ENCODE data around the gene WSCD1. TPM values are rescaled to one million over a fixed set of nuclear protein-coding genes. Genes with fewer than 3 reads are reported as not detected.

WSCD1 gene
- total RNA-seq, 1 experiment from 2014 or later, result not detected

- DNase-seq (ENCODE audit: low read depth), result no peak
Measured at GRCh38 chr17:6107791-6108190, 37.6 kb downstream of the WSCD1 start.

DNA sequence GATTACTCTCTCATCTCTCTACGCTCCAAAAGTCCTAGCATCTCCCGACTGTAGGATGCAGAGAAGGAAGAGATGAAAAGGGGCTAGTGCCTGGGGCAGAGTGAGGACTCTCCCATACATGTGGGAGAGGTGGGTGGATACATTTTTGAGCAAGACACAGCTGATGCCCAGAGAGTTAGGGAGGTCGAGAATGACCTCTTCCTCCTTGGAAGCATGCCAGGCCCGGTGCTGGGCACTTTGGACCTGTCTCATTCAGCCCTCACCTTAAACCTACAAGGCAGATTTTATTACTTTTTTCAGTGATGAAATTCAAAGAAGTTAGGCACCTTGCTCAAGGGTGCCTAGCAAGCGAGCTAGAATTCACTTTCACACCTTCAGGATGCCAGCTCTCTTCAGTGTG, 38.2 kb downstream of the WSCD1 start:
- no peak for DNase-seq (ENCODE audit: low read depth)

DNA sequence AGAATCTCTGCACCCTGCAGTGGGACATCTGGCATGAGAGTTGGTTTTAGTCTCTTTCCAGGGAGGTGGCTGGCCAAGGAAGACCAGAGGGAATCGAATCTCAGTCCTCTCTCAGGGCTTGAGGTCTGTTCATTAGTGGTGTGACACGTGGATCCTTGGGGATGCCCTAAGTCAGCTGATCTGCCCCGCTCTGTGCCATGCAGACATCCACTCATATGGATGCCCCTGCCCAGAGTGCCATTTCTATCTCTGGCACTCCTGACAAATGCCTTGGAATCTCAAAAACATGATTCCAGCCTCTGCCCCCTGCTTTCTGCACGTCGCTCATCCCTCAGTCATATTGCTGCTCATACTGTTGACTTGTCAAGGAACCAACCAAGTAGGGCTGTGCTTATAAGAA, 38.8 kb downstream of the WSCD1 start:
- no peak for DNase-seq (ENCODE audit: low read depth)

DNA sequence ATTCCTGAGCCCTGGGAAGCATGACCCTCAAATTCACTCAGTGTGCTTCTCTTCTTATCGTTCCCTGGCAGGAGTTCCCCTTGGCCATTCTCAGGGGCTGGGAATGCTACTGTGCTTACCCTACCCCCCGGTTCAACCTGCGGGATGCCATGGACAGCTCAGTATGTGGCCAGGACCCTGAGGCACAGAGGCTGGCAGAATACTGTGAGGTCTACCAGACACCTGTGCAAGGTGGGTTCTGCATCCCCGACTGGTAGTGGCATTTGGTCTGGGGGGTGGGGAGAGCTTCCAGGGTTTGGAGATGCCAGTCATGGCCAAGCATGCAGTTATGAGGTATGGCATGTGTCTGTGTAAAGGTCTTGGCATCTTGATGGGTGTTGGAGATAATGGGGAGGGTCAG, 39.4 kb downstream of the WSCD1 start:
- DNase-seq (ENCODE audit: low read depth), result no peak

DNA sequence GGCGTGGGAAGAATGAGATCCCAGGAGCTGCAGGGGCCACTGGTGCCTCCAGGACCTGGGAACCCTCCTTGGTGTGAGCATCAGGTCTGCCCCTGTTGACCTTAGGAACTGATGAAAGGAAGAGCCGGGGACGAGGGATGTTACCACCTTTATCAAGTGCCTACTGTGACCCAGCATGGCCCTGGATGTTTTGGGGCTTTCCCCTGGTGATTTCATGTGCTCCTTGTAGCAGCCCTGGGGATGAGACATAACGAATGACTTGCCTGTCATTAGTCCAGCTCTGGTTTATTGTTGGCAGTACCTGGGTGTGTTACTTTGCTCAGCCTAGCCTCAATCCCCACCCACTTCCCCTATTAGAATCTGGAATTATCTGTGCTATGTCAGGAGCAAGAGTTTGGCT, 39.9 kb downstream of the WSCD1 start:
- DNase-seq (ENCODE audit: low read depth), result no peak

GRCh38 chr17:6110592-6110991, 40.4 kb downstream of the WSCD1 start:
- peak; percentile 30 for DNase-seq (ENCODE audit: low read depth)

GRCh38 chr17:6120351-6120750, 50.2 kb downstream of the WSCD1 start:
- DNase-seq (ENCODE audit: low read depth), result no peak

DNA sequence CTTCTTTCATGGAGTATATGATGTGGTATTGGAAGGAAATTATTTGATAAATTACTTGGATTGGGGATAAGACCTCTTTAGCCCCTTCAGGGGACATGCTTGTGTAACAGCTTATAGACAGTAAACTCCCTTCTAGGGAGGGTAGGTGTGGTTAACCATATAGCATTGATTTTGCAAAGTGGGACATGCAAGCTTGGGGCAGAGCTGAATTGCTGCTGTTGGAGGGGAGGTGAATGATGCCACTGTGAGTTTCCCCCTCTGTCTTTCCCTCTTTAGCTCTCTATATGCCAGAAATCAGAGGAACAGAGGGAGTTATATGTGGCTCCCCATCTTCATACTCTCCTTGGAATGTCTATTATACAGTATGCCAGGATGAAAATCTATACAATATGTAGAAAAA, 54.7 kb downstream of the WSCD1 start:
- no peak for DNase-seq (ENCODE audit: low read depth)

DNA sequence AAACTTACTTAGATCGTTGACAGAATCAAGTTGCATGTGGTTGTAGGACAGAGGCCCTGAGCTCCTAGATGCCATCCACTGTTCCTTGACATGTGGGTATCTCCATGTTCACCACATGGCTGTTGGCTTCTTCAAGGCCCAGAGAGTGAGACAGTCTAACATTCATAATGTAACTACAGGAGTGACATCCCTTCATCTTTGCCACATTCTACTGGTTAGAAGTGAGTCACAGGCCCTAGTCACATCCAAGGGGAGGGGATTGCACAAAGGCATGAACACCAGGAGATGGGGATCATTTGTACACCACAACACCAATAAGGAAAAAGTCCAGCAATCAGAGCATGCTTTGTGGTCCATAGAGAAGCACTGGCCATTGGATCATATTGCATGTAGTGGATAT, 56.6 kb downstream of the WSCD1 start:
- no peak for DNase-seq (ENCODE audit: low read depth)

DNA sequence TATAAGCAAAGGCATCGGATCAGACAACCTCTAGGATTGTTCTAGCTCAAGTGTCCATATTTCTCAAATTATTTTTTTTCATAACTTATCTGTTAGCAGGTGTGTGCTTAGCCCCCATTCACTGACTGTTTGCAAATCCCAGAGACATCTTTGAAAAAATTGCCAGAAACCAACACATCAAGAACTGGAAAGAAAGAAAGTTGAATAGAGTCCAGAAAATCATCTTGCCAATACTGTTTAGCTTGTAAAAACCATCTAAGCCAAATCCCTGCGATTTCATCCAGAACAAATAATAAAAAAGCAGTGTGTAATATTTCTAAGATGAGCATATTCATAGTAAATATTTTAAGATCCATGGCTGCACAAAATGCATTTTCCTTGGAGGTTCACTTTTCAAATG, 64.5 kb downstream of the WSCD1 start:
- no peak for DNase-seq (ENCODE audit: low read depth)

DNA sequence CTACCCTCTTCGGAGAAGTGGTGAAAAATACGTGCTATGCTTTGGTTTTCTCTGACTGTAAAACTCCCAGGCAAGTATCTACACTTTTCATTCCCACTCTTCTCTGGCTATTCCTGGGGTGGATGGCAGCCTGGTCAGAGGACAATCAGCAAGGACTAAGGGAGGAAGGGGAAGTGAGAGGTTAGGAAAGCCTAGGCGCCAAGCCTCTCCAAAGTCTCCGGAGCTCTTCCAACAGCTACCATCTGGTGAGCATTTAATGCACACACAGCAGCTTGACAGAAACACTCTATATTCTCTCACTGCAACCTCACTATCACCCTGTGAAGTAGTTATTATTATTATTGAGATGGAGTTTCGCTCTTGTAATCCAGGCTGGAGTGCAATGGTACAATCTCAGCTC, 65.1 kb downstream of the WSCD1 start:
- no peak for DNase-seq (ENCODE audit: low read depth)

DNA sequence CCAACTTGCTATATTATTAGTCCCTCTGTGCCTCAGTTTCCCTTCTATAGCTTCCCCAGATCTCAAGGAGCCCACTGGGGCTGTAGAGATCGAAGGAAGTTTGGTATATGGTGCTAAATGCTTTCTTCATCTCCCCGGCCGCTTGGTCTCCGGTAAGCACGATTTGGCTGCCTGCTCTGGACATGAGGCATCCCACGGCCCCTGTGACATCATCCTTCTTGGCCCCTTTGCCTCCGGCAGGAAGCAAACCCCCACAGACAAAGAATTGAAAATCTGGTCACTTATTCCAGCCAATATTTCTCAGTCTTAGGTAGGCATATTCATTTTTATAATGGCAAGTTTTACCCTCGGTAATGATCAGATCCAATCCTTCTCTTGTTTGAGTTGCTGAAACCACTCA, 65.8 kb downstream of the WSCD1 start:
- DNase-seq (ENCODE audit: low read depth), result no peak

DNA sequence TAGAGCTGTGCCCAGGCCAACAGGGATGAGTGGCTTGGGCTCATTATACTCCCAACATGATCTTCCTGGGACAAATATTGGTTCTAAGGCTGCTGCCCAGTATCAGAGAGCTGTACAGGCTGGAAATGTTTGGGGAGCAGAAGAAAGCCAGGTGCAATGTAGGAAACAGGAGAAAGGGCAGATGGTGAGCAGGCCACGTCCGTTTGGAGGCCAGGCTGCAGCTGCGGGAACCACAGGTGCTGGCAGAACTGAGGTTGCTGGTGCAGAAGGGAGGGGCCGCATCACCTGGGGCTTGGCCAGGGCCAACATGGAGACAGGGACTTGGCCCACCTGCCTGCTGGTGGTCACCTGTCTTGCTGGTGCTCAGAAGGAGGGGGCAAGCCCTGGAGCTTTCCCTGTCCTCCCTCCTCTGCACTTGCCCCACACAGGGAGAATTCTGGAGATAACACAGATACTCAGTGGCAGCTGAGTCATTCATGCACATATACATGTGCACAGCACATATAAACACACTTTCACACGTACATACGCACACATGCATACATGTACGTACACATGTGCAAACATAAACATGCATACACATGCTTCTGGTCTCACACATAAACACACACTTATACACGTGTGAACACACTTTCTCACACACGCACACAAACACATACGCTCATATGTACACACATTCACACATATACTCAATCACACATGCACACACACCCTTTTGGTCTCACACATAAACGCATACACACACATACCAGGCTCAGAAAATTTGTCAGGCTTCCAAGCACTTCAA, 67.7 kb downstream of the WSCD1 start:
- DNase-seq (ENCODE audit: low read depth), result no peak

- DNase-seq (ENCODE audit: low read depth), result no peak
Measured at GRCh38 chr17:6138761-6139446, 68.7 kb downstream of the WSCD1 start.

- no peak for DNase-seq (ENCODE audit: low read depth)
Measured at GRCh38 chr17:6139447-6139832, 69.3 kb downstream of the WSCD1 start.

- no peak for DNase-seq (ENCODE audit: low read depth)
Measured at GRCh38 chr17:6140188-6140587, 70.0 kb downstream of the WSCD1 start.

GRCh38 chr17:6140728-6141330, 70.7 kb downstream of the WSCD1 start:
- no peak for DNase-seq (ENCODE audit: low read depth)

DNA sequence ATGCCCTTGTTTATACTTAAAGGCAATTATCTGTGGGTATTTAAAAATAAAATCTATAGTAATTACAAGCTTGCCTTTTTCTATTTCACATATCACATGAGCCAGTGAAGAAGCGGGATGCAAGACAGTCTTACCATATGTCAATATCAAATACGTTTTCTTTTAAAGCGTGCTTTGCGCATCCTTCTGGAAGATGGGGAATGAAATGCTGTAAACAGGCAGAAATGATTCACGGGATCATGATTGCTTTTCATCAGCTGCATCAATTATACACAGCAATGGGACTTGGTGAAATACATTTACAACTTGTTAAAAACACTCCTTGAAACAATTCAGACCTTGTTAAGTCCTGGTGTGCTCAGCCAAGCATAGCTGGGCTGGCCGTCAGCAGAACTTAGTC, 72.5 kb downstream of the WSCD1 start:
- DNase-seq (ENCODE audit: low read depth), result no peak

GRCh38 chr17:6145946-6146345, 75.8 kb downstream of the WSCD1 start:
- no peak for DNase-seq (ENCODE audit: low read depth)

DNA sequence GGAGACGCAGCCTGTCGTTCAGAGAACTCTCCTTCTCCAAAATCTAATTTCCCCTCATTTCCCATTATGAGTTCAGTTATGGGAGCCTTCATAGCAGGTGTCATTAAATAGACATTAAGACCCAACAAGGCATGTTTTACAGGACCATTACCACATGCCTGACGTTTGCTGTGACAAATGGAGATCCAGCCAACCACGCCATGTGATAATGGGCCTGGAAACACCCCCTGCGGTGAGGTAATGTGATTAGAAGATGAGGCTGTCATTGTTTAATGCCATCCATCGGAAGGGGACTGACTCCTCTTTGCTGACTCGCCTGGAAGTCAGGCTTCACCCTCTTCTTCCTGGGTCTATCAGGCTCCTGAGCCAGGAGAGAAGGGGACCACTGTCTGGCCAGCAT, 76.9 kb downstream of the WSCD1 start:
- no peak for DNase-seq (ENCODE audit: low read depth)

DNA sequence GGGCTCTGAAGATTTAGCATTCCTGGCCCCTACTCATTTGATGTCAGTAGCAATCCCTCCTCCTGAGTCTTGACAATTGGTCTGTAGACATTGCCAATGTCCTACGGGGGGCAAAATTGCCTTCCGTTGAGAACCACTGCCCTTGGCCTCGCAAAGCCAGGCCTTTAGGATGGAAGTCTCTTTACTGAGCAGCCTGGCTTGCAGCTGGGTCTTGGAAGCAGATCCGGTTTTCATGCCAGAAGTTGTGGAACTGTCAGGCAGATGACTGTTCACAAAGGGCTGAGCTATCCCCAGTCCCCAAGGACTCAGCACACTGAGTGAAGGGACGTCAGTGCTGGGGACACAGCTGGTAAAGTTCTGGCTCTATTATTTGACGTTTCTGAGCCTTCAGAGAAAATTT, 83.2 kb downstream of the WSCD1 start:
- DNase-seq (ENCODE audit: low read depth), result no peak

- DNase-seq (ENCODE audit: low read depth), result no peak
Measured at GRCh38 chr17:6157716-6158115, 87.5 kb downstream of the WSCD1 start.

- no peak for DNase-seq (ENCODE audit: low read depth)
Measured at GRCh38 chr17:6159541-6160231, 89.5 kb downstream of the WSCD1 start.
